Measurements from ENCODE around the gene MRPL44. TPM values are rescaled to one million over a fixed set of nuclear protein-coding genes. Genes with fewer than 3 reads are reported as not detected.

MRPL44 gene
- total and polyA plus RNA-seq, 2 of the 8 experiments (the other 6 are each of a cell fraction or from before 2014, with no cell fraction given) = 32.0 to 53.2 TPM

DNA sequence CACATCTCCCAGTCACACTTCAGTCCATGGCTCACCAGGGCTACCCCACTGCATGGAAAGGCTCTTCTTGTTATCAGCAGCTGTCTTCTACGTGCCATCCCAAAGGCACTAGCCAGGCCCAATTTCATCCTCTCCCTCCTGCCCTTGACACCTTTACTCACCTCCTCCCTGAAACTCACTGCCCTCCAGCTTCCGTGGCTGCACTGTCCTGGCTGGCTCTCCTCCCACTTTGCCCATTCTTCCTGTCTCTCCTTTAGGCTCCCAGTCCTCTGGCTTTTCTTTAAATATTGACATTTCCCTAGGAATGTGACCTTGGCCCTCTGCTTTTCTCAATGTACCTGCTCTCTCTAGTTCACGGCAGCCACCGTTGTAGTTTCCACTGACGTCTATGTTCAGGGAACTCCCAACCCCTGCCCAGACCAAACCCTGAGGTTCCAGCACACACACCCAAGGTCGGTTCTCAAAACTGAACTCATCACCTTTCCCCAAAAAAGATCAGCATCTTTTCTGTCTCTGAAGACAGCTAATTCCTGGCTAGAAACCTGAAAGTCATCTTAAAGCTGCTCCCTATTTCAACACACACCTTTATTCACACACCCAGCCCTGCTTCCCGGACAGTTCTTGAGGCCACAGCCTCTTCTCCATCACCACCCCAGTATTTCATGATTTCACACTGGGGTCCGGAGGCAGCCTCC, 48.8 kb upstream of the MRPL44 start:
- ChIA-PET POLR2A (ENCODE audit: partially characterized antibody) (interaction anchor here (0.8 kb wide), 1 partner anchor 12 kb away, joined by 3 read pairs; no protein-coding TSS in a partner anchor), CTCF (ENCODE audit: partially characterized antibody) (interaction anchor here (0.6 to 1.2 kb wide), 3 partner anchors 28 to 59 kb away, joined by 3 to 4 read pairs (median 3); no protein-coding TSS in a partner anchor)
- Histone ChIP-seq H4K91ac (replicated peaks; ENCODE audit: insufficient read length, low read length) (no peak overlapping the region), H2AK5ac (ENCODE audit: low read depth, low read length) (no peak overlapping the region), H2BK20ac (ENCODE audit: low read length) (peak overlapping the region; percentile 13; the same call in 1 of the 2 replicates), H3K18ac (ENCODE audit: extremely low read depth, low read length) (no peak overlapping the region), H3K4me3 (ENCODE audit: extremely low read depth in 1 of 4, insufficient read depth in 2 of 4, low read depth in 3 of 4, low read length in 4 of 4) (no peak overlapping the region), H3K9ac (replicated peaks in 1 of 4; ENCODE audit: extremely low read depth in 1 of 4, low read depth in 3 of 4, low read length in 3 of 4) (no peak overlapping the region), H3K27ac (ENCODE audit: low read depth, low read length) (no peak overlapping the region), H2BK12ac (ENCODE audit: low read depth, low read length) (0 out of 2 replicates have a peak overlapping the region, but pooled peaks have one; percentile 39), H2AFZ (ENCODE audit: low read length) (no peak overlapping the region), H3K27me3 (replicated peaks in 1 of 4; ENCODE audit: control insufficient read depth in 3 of 4, extremely low read depth in 1 of 4, insufficient read depth in 3 of 4, low read length in 3 of 4) (no peaks in the 10 kb centered on the region), H3K4me1 (replicated peaks in 1 of 4; ENCODE audit: control insufficient read depth in 3 of 4, insufficient read depth in 4 of 4, low read length in 3 of 4) (peaks cover 0 to 4% (median 0%) of the 10 kb centered on the region in 4 experiments; a peak in 2 of 7 replicates), H4K5ac (ENCODE audit: insufficient read length, low read depth, low read length) (no peak overlapping the region), H4K20me1 (replicated peaks in 1 of 2; ENCODE audit: control insufficient read depth in 1 of 2, insufficient read depth in 2 of 2, low read length in 2 of 2) (peaks cover 2 to 9% of the 10 kb centered on the region in 2 experiments), H2BK15ac (ENCODE audit: low read length) (no peak overlapping the region), H3K4me2 (ENCODE audit: insufficient read depth in 1 of 2, low read depth in 2 of 2, low read length in 2 of 2) (no peak overlapping the region), H3K79me1 (ENCODE audit: low read depth, low read length) (peaks cover 3% of the 10 kb centered on the region; the same call in 1 of the 2 replicates), H3K36me3 (ENCODE audit: control insufficient read depth in 2 of 4, insufficient read depth in 4 of 4, low read length in 3 of 4) (peaks cover 0 to 33% (median under 1%) of the 10 kb centered on the region in 4 experiments; a peak in 5 of 8 replicates), H2BK5ac (ENCODE audit: low read depth, low read length) (peak overlapping the region; percentile 80), H3K56ac (replicated peaks; ENCODE audit: insufficient read length, low read depth, low read length) (no peak overlapping the region), H3K14ac (ENCODE audit: insufficient read length) (no peak overlapping the region), H3K9me3 (ENCODE audit: insufficient read depth in 2 of 2, low read depth in 1 of 2, low read length in 1 of 2) (no peaks in the 10 kb centered on the region), H3K23me2 (ENCODE audit: low read depth, low read length) (no peaks in the 10 kb centered on the region), H4K8ac (ENCODE audit: extremely low read depth, insufficient read depth, low read length) (no peak overlapping the region), H3K4ac (replicated peaks; ENCODE audit: insufficient read length, low read depth, low read length) (no peak overlapping the region), H2BK120ac (replicated peaks; ENCODE audit: low read depth, low read length) (no peak overlapping the region), H3K79me2 (ENCODE audit: control insufficient read depth in 1 of 2, insufficient read depth in 2 of 2, low read length in 2 of 2) (peaks cover 4 to 43% of the 10 kb centered on the region in 2 experiments; a peak in 3 of 4 replicates), H3K23ac (ENCODE audit: insufficient read length) (no peak overlapping the region)
- 90% methylated on average over 8 of the region's 8 CpGs; no CpG with 5 or more reads in 1 of the 2 experiments for WGBS, 2 experiments (ENCODE audit: extremely low coverage in 1 of 2, insufficient coverage in 1 of 2, insufficient read length in 1 of 2, insufficient replicate concordance in 2 of 2, low coverage in 1 of 2, low lambda C conversion rate in 2 of 2, missing lambda C conversion rate in 1 of 2)
- FAIRE-seq (no peak), DNase-seq (ENCODE audit: low read depth in 1 of 2, low spot score in 2 of 2) (no peak)
- TF ChIP-seq CHD1 (IDR thresholded peaks at IDR 0.05; ENCODE audit: low read depth, low read length) = no peak
- TF ChIP-seq RXRA (IDR thresholded peaks at IDR 0.05; ENCODE audit: insufficient read depth, low read depth, low read length) = no peak
- TF ChIP-seq MAFK (IDR thresholded peaks at IDR 0.05; ENCODE audit: low read depth, low read length) = no peak
- no peak for TF ChIP-seq EGR1 (IDR thresholded peaks at IDR 0.05; ENCODE audit: borderline replicate concordance, low read depth, low read length)
- TF ChIP-seq CBX5 (IDR thresholded peaks at IDR 0.05; ENCODE audit: low read depth, low read length) = no peak
- TF ChIP-seq TAF7 (optimal IDR thresholded peaks at IDR 0.05; ENCODE audit: borderline replicate concordance, low read depth, low read length) = no peak
- TF ChIP-seq TBP (IDR thresholded peaks at IDR 0.05; ENCODE audit: low read depth, low read length) = no peak
- no peak for TF ChIP-seq POLR2AphosphoS5 (IDR thresholded peaks at IDR 0.05; ENCODE audit: low read depth, low read length)
- TF ChIP-seq, protein P1, sequence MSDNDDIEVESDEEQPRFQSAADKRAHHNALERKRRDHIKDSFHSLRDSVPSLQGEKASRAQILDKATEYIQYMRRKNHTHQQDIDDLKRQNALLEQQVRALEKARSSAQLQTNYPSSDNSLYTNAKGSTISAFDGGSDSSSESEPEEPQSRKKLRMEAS (IDR thresholded peaks at IDR 0.05) = no peak
- TF ChIP-seq FOSL1 (IDR thresholded peaks at IDR 0.05; ENCODE audit: insufficient read depth, low read depth, low read length) = no peak
- no peak for TF ChIP-seq BRCA1 (IDR thresholded peaks at IDR 0.05; ENCODE audit: low read depth, low read length)
- TF ChIP-seq CBX8 (IDR thresholded peaks at IDR 0.05; ENCODE audit: borderline replicate concordance, low read depth, low read length) = no peak
- TF ChIP-seq KDM4A (IDR thresholded peaks at IDR 0.05; ENCODE audit: low read depth, low read length, severe bottlenecking) = no peak

All from H1 (cell line).